ENCODE measurements around the gene NRAP. TPM values are rescaled to one million over a fixed set of nuclear protein-coding genes. Genes with fewer than 3 reads are reported as not detected.

Gene NRAP
- total and polyA plus RNA-seq, 2 of the 8 experiments (the other 6 are each of a cell fraction or from before 2014, with no cell fraction given): not detected

DNA sequence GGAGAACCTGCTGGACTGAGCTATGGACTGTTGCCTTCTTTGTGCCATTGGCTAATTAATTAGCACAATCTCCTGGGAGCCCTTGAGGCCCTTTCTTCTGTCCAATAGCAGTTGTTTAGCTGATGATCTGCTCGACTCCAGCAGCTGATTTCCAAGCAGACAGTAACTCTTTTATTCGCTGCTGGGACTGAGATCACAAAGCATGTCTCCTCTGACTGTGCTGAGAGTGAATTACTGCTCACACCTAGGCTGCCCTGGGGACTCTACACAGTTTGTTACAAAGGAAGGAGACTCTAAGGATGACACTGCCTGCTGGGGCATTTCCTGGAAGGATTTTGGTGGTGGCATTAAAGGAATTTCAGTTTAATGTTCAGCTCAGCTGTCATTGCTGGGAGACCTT is 47.3 kb upstream of the NRAP start:
- H2BK120ac ChIP-seq (replicated peaks; ENCODE audit: low read depth, low read length): no peak overlapping the region
- H2BK20ac ChIP-seq (ENCODE audit: low read length): no peak overlapping the region
- H2AK5ac ChIP-seq (ENCODE audit: low read depth, low read length): no peak overlapping the region
- H3K27me3 ChIP-seq (replicated peaks in 1 of 4; ENCODE audit: control insufficient read depth in 3 of 4, extremely low read depth in 1 of 4, insufficient read depth in 3 of 4, low read length in 3 of 4): no peaks in the 10 kb centered on the region
- no peak overlapping the region for H3K27ac ChIP-seq (ENCODE audit: low read depth, low read length)
- H3K14ac ChIP-seq (ENCODE audit: insufficient read length): no peak overlapping the region
- H2BK12ac ChIP-seq (ENCODE audit: low read depth, low read length): no peak overlapping the region
- no peak overlapping the region for H3K56ac ChIP-seq (replicated peaks; ENCODE audit: insufficient read length, low read depth, low read length)
- H3K9me3 ChIP-seq (ENCODE audit: insufficient read depth in 2 of 2, low read depth in 1 of 2, low read length in 1 of 2): no peaks in the 10 kb centered on the region
- H2BK15ac ChIP-seq (ENCODE audit: low read length): no peak overlapping the region
- no peak overlapping the region for H4K8ac ChIP-seq (ENCODE audit: extremely low read depth, insufficient read depth, low read length)
- no peak overlapping the region for H3K4me3 ChIP-seq (ENCODE audit: extremely low read depth in 1 of 4, insufficient read depth in 2 of 4, low read depth in 3 of 4, low read length in 4 of 4)
- H3K79me1 ChIP-seq (ENCODE audit: low read depth, low read length): no peaks in the 10 kb centered on the region
- peaks cover 3 to 21% (median 15%) of the 10 kb centered on the region in 4 experiments; a peak in 6 of 7 replicates for H3K4me1 ChIP-seq (replicated peaks in 1 of 4; ENCODE audit: control insufficient read depth in 3 of 4, insufficient read depth in 4 of 4, low read length in 3 of 4)
- FAIRE-seq (no peak), DNase-seq (ENCODE audit: low read depth in 1 of 2, low spot score in 2 of 2) (no peak)
- no peak overlapping the region for H3K4me2 ChIP-seq (ENCODE audit: insufficient read depth in 1 of 2, low read depth in 2 of 2, low read length in 2 of 2)
- no peak overlapping the region for H2BK5ac ChIP-seq (ENCODE audit: low read depth, low read length)
- no peaks in the 10 kb centered on the region for H3K36me3 ChIP-seq (ENCODE audit: control insufficient read depth in 2 of 4, insufficient read depth in 4 of 4, low read length in 3 of 4)
- H4K20me1 ChIP-seq (replicated peaks in 1 of 2; ENCODE audit: control insufficient read depth in 1 of 2, insufficient read depth in 2 of 2, low read length in 2 of 2): no peaks in the 10 kb centered on the region
- H4K91ac ChIP-seq (replicated peaks; ENCODE audit: insufficient read length, low read length): no peak overlapping the region
- H3K23ac ChIP-seq (ENCODE audit: insufficient read length): no peak overlapping the region
- ChIA-PET POLR2A (ENCODE audit: partially characterized antibody) (no interaction called here), CTCF (ENCODE audit: partially characterized antibody) (no interaction called here)
- no peak overlapping the region for H3K18ac ChIP-seq (ENCODE audit: extremely low read depth, low read length)
- H3K79me2 ChIP-seq (ENCODE audit: control insufficient read depth in 1 of 2, insufficient read depth in 2 of 2, low read length in 2 of 2): no peaks in the 10 kb centered on the region
- WGBS, 2 experiments (ENCODE audit: extremely low coverage in 1 of 2, insufficient coverage in 1 of 2, insufficient read length in 1 of 2, insufficient replicate concordance in 2 of 2, low coverage in 1 of 2, low lambda C conversion rate in 2 of 2, missing lambda C conversion rate in 1 of 2): 91% methylated on average over 2 of the region's 2 CpGs; no CpG with 5 or more reads in 1 of the 2 experiments
- H4K5ac ChIP-seq (ENCODE audit: insufficient read length, low read depth, low read length): no peak overlapping the region
- H3K23me2 ChIP-seq (ENCODE audit: low read depth, low read length): no peaks in the 10 kb centered on the region
- H3K9ac ChIP-seq (replicated peaks in 1 of 4; ENCODE audit: extremely low read depth in 1 of 4, low read depth in 3 of 4, low read length in 3 of 4): no peak overlapping the region
- H3K4ac ChIP-seq (replicated peaks; ENCODE audit: insufficient read length, low read depth, low read length): no peak overlapping the region
- no peak overlapping the region for H2AFZ ChIP-seq (ENCODE audit: low read length)
- TF ChIP-seq CEBPB (IDR thresholded peaks at IDR 0.05; ENCODE audit: low read depth, low read length): no peak
- TF ChIP-seq NRF1 (IDR thresholded peaks at IDR 0.05; ENCODE audit: low read depth, low read length): no peak
- no peak for TF ChIP-seq RFX5 (IDR thresholded peaks at IDR 0.05; ENCODE audit: borderline replicate concordance, low read depth, low read length)
- TF ChIP-seq TEAD4 (IDR thresholded peaks at IDR 0.05; ENCODE audit: low read depth, low read length): no peak
- no peak for TF ChIP-seq RBBP5 (IDR thresholded peaks at IDR 0.05; ENCODE audit: borderline replicate concordance, low read depth, low read length)
- TF ChIP-seq, protein P1, sequence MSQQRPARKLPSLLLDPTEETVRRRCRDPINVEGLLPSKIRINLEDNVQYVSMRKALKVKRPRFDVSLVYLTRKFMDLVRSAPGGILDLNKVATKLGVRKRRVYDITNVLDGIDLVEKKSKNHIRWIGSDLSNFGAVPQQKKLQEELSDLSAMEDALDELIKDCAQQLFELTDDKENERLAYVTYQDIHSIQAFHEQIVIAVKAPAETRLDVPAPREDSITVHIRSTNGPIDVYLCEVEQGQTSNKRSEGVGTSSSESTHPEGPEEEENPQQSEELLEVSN (IDR thresholded peaks at IDR 0.05): no peak
- TF ChIP-seq CBX5 (IDR thresholded peaks at IDR 0.05; ENCODE audit: low read depth, low read length): no peak
- no peak for TF ChIP-seq HDAC6 (IDR thresholded peaks at IDR 0.05; ENCODE audit: low read depth, low read length)
- TF ChIP-seq SP1 (IDR thresholded peaks at IDR 0.05; ENCODE audit: low read depth, low read length): no peak
- TF ChIP-seq, protein P2, sequence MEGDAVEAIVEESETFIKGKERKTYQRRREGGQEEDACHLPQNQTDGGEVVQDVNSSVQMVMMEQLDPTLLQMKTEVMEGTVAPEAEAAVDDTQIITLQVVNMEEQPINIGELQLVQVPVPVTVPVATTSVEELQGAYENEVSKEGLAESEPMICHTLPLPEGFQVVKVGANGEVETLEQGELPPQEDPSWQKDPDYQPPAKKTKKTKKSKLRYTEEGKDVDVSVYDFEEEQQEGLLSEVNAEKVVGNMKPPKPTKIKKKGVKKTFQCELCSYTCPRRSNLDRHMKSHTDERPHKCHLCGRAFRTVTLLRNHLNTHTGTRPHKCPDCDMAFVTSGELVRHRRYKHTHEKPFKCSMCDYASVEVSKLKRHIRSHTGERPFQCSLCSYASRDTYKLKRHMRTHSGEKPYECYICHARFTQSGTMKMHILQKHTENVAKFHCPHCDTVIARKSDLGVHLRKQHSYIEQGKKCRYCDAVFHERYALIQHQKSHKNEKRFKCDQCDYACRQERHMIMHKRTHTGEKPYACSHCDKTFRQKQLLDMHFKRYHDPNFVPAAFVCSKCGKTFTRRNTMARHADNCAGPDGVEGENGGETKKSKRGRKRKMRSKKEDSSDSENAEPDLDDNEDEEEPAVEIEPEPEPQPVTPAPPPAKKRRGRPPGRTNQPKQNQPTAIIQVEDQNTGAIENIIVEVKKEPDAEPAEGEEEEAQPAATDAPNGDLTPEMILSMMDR (IDR thresholded peaks at IDR 0.05; ENCODE audit: control extremely low read depth in 1 of 3, insufficient read depth in 1 of 3, low read depth in 1 of 3, low read length in 3 of 3): no peak
- no peak for TF ChIP-seq GTF2F1 (IDR thresholded peaks at IDR 0.05; ENCODE audit: borderline replicate concordance, low read depth, low read length)
- TF ChIP-seq POLR2AphosphoS5 (IDR thresholded peaks at IDR 0.05; ENCODE audit: low read depth, low read length): no peak
